KOPT-K1 (cell line): ENCODE results near the gene ZNF333.

Source experiments
- H3K27ac ChIP-seq: fragments of 200-600 bp; sonication (generic); 2 replicates; pipeline ENCODE4 v1.5.1; 2016; ENCODE audit warnings: antibody characterized with exemption, mild to moderate bottlenecking, low read depth, low read length; ENCODE audit not compliant: poor library complexity, severe bottlenecking
- H3K36me3 ChIP-seq: fragments of 200-600 bp; sonication (generic); 2 replicates; pipeline ENCODE4 v1.5.1; 2017; ENCODE audit warnings: antibody characterized with exemption, mild to moderate bottlenecking, low read length, moderate library complexity; ENCODE audit not compliant: insufficient read depth
- H3K9me3 ChIP-seq: fragments of 200-600 bp; sonication (generic); 2 replicates; pipeline ENCODE4 v1.5.1; 2017; ENCODE audit warnings: antibody characterized with exemption, low read length, mild to moderate bottlenecking; ENCODE audit not compliant: insufficient read depth, poor library complexity, severe bottlenecking

The ZNF333 gene

GRCh38 chr19:14677464-14677863 is 12.4 kb upstream of the ZNF333 start:
- no peak overlapping the region for H3K27ac ChIP-seq
- H3K9me3 ChIP-seq, result no peaks in the 10 kb centered on the region
- H3K36me3 ChIP-seq, result no peaks in the 10 kb centered on the region

GRCh38 chr19:14678199-14678598 is 11.6 kb upstream of the ZNF333 start:
- Histone ChIP-seq H3K9me3 (no peaks in the 10 kb centered on the region), H3K36me3 (no peaks in the 10 kb centered on the region), H3K27ac (no peak overlapping the region)

GRCh38 chr19:14682084-14682483 is 7.8 kb upstream of the ZNF333 start:
- no peaks in the 10 kb centered on the region for H3K36me3 ChIP-seq
- H3K27ac ChIP-seq, result no peak overlapping the region
- H3K9me3 ChIP-seq, result no peaks in the 10 kb centered on the region

- H3K9me3 ChIP-seq, result no peaks in the 10 kb centered on the region
- no peak overlapping the region for H3K27ac ChIP-seq
- H3K36me3 ChIP-seq, result no peaks in the 10 kb centered on the region
These were observed 6.4 kb upstream of the ZNF333 start for GRCh38 chr19:14683439-14683838.

GRCh38 chr19:14686411-14686810 is 3.4 kb upstream of the ZNF333 start:
- Histone ChIP-seq H3K9me3 (no peaks in the 10 kb centered on the region), H3K36me3 (no peaks in the 10 kb centered on the region), H3K27ac (no peak overlapping the region)

GRCh38 chr19:14694641-14695266 is 4.9 kb downstream of the ZNF333 start:
- H3K27ac ChIP-seq, result no peak overlapping the region
- H3K36me3 ChIP-seq, result peaks cover 20% of the 10 kb centered on the region; the same call in 1 of the 2 replicates
- no peaks in the 10 kb centered on the region for H3K9me3 ChIP-seq

- H3K9me3 ChIP-seq, result no peaks in the 10 kb centered on the region
- no peak overlapping the region for H3K27ac ChIP-seq
- H3K36me3 ChIP-seq, result peaks cover 21% of the 10 kb centered on the region; the same call in 1 of the 2 replicates
These were observed 5.6 kb downstream of the ZNF333 start for GRCh38 chr19:14695471-14695870.

GRCh38 chr19:14699641-14700040 is 9.8 kb downstream of the ZNF333 start:
- peaks cover 12% of the 10 kb centered on the region for H3K9me3 ChIP-seq
- H3K27ac ChIP-seq, result no peak overlapping the region
- H3K36me3 ChIP-seq, result peaks cover 30% of the 10 kb centered on the region; the same call in 1 of the 2 replicates

GRCh38 chr19:14700711-14701375 is 11.0 kb downstream of the ZNF333 start:
- Histone ChIP-seq H3K9me3 (peaks cover 12% of the 10 kb centered on the region), H3K27ac (no peak overlapping the region), H3K36me3 (peaks cover 23% of the 10 kb centered on the region; the same call in 1 of the 2 replicates)

- Histone ChIP-seq H3K36me3 (peaks cover 27% of the 10 kb centered on the region; the same call in 1 of the 2 replicates), H3K9me3 (peaks cover 12% of the 10 kb centered on the region), H3K27ac (no peak overlapping the region)
These were observed 14.0 kb downstream of the ZNF333 start for GRCh38 chr19:14703833-14704232.

- peaks cover 26% of the 10 kb centered on the region; the same call in 1 of the 2 replicates for H3K36me3 ChIP-seq
- H3K9me3 ChIP-seq, result peaks cover 12% of the 10 kb centered on the region
These were observed 14.6 kb downstream of the ZNF333 start for GRCh38 chr19:14704450-14704849.

GRCh38 chr19:14715841-14716240 is 26.0 kb downstream of the ZNF333 start:
- Histone ChIP-seq H3K36me3 (peaks cover 39% of the 10 kb centered on the region), H3K9me3 (peaks cover 54% of the 10 kb centered on the region), H3K27ac (no peak overlapping the region)

More at GRCh38 chr19:14704450-14704849, 14.6 kb downstream of the ZNF333 start:
- no peak overlapping the region for H3K27ac ChIP-seq

GRCh38 chr19:14718522-14719116 is 28.8 kb downstream of the ZNF333 start:
- Histone ChIP-seq H3K9me3 (peaks cover 59% of the 10 kb centered on the region), H3K27ac (no peak overlapping the region), H3K36me3 (peaks cover 39% of the 10 kb centered on the region)

GRCh38 chr19:14719162-14719561 is 29.3 kb downstream of the ZNF333 start:
- H3K36me3 ChIP-seq, result peaks cover 39% of the 10 kb centered on the region
- H3K27ac ChIP-seq, result no peak overlapping the region
- peaks cover 59% of the 10 kb centered on the region for H3K9me3 ChIP-seq

GRCh38 chr19:14722127-14722526 is 32.3 kb downstream of the ZNF333 start:
- peaks cover 22% of the 10 kb centered on the region for H3K36me3 ChIP-seq
- peaks cover 50% of the 10 kb centered on the region for H3K9me3 ChIP-seq
- no peak overlapping the region for H3K27ac ChIP-seq
